Panc1 (cell line): ENCODE measurements around the gene ZFAND3. TPM values are rescaled to one million over a fixed set of nuclear protein-coding genes. Genes with fewer than 3 reads are reported as not detected.

ENCODE experiments used
- ATAC-seq: fragments of 200-7000 bp; cut with Tn5 transposase; 2 replicates; pipeline ENCODE4 v1.9.1; 2020; ENCODE audit warnings: mild to moderate bottlenecking, moderate library complexity
- BruUV-seq: library from RNA; stranded (reverse); fragments of 400-500 nt; replicated peaks from 2 replicates; lab custom pipeline; 2021; lab: Mats Ljungman, UMichigan
- CTCF ChIA-PET: fragments of 300-600 bp; sonication (Branson Sonifier 250); formaldehyde crosslinking; loops from one replicate; lab custom pipeline; 2022; ENCODE audit warnings: antibody characterized with exemption; lab: Charles Lee
- POLR2A ChIA-PET: fragments of 300-600 bp; sonication (Branson Sonifier 250); formaldehyde crosslinking; loops from one replicate; lab custom pipeline; 2022; ENCODE audit warnings: antibody characterized with exemption; lab: Charles Lee
- DNase-seq: peaks from one replicate; pipeline ENCODE4 v3.0.0-alpha.2; 2010; ENCODE audit warnings: low read depth, low spot score
- H3K27ac ChIP-seq: 2 replicates; pipeline ENCODE4 v1.5.1; 2011; ENCODE audit warnings: mild to moderate bottlenecking, low read length, inconsistent platforms
- H3K27me3 ChIP-seq: fragments of 200-500 bp; sonication (Bioruptor generic); 2 replicates; pipeline ENCODE4 v1.6.0; 2014; ENCODE audit warnings: low read length, inconsistent platforms; ENCODE audit not compliant: control insufficient read depth, insufficient read depth
- H3K36me3 ChIP-seq: fragments of 200-500 bp; sonication (Bioruptor generic); 2 replicates; pipeline ENCODE4 v1.5.1; 2014; ENCODE audit warnings: inconsistent platforms, mild to moderate bottlenecking, low read length, moderate library complexity; ENCODE audit not compliant: control insufficient read depth, insufficient read depth
- H3K4me1 ChIP-seq: 2 replicates; pipeline ENCODE4 v1.5.1; 2011; ENCODE audit warnings: inconsistent platforms, mild to moderate bottlenecking, low read length, moderate library complexity; ENCODE audit not compliant: control insufficient read depth, insufficient read depth
- H3K4me3 ChIP-seq, 2 experiments: 2 replicates each; pipeline ENCODE4 v1.5.1; 2011 to 2012; ENCODE audit warnings: low read depth in 2 of 2, low read length in 2 of 2, mild to moderate bottlenecking in 2 of 2, inconsistent platforms in 1 of 2, moderate library complexity in 1 of 2
- H3K9me3 ChIP-seq: fragments of 200-500 bp; sonication (Bioruptor generic); 2 replicates; pipeline ENCODE4 v1.5.1; 2014; ENCODE audit warnings: low read depth, mild to moderate bottlenecking, inconsistent platforms, low read length, moderate library complexity; ENCODE audit not compliant: control insufficient read depth, insufficient read depth
- POLR2AphosphoS5 ChIP-seq: IDR thresholded peaks from 2 replicates; pipeline ENCODE4 v1.6.1; 2012; ENCODE audit warnings: mild to moderate bottlenecking, low read depth, low read length, moderate library complexity
- SIN3A ChIP-seq: IDR thresholded peaks from 2 replicates; pipeline ENCODE4 v1.6.1; 2012; ENCODE audit warnings: low read depth, mild to moderate bottlenecking, low read length, moderate library complexity, borderline replicate concordance; ENCODE audit not compliant: insufficient read depth
- TCF7L2 ChIP-seq: IDR thresholded peaks from 2 replicates; pipeline ENCODE4 v1.6.1; 2011; ENCODE audit warnings: mild to moderate bottlenecking, low read depth, low read length, inconsistent platforms
- in situ Hi-C: cut with HindIII; loops from 2 replicates; pipeline ENCODE4 v1.10.0; 2016; ENCODE audit warnings: low sequenced_read_pairs, low pct_unique_long_range_greater_than_20kb
- intact Hi-C: fragments of 100-400 bp; cut with micrococcal nuclease; formaldehyde crosslinking; loops from one replicate; pipeline ENCODE4 v1.10.0; 2022; ENCODE audit not compliant: unreplicated experiment
- total RNA-seq: library from RNA; stranded (reverse); gene quantifications from one replicate; pipeline ENCODE4 v1.2.1, GENCODE V29; 2021; ENCODE audit not compliant: unreplicated experiment
- TF ChIP-seq, protein P1 (sequence below), 2 experiments: IDR thresholded peaks; 2 replicates each; pipeline ENCODE4 v1.6.1; 2011 to 2012; ENCODE audit warnings: low read depth in 2 of 2, control low read depth in 1 of 2, low read length in 1 of 2, mild to moderate bottlenecking in 1 of 2, moderate library complexity in 1 of 2; ENCODE audit not compliant: insufficient read depth in 1 of 2
- TF ChIP-seq, protein P2 (sequence below): fragments of 450-650 bp; IDR thresholded peaks from 2 replicates; pipeline ENCODE4 v1.5.1; 2017; ENCODE audit warnings: mild to moderate bottlenecking

ZFAND3 gene
- total RNA-seq, 1 experiment from 2014 or later, result 95.9 TPM

DNA sequence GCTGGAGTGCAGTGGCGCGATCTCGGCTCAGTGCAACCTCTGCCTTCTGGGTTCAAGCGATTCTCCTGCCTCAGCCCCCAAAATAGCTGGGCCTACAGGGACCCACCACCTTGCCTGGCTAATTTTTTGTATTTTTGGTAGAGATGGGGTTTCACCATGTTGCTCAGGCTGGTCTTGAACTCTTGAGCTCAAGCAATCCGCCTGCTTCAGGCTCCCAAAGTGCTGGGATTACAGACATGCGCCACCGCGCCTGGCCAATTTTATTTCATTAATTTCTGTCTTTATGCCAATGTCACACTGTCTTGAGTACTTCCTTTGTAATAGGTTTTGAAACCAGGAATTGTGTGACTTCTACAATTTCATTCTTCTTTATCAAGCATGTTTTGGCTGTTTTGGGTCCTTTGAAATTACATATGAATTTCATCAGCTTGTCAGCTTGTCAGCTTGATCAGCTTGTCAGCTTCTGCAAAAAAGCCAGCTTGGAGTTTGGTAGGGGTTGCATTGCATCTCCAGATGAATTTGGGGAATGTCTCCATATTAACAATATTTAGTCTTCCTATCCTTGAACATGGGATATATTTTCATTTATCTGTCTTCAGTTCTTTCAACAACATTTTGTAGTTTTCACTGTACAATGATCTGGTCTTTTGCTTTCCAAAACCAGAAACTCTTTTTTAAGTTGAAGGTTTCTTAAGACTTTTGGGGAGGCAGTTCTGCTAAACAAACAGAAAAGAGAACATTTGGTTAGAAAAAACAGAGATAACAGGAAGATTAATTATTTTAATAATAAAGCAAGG is 20.8 kb downstream of the ZFAND3 start:
- H3K4me3 ChIP-seq, result no peak overlapping the region
- no peaks in the 10 kb centered on the region for H3K27me3 ChIP-seq
- intact Hi-C loops (no loop called here), in situ Hi-C loops (no loop called here)
- no peak for TF ChIP-seq POLR2AphosphoS5
- TF ChIP-seq SIN3A, result no peak
- no peaks in the 10 kb centered on the region for H3K36me3 ChIP-seq
- POLR2A ChIA-PET, result no interaction called here
- BruUV-seq, result no TSS peak
- peaks cover 11% of the 10 kb centered on the region for H3K4me1 ChIP-seq
- no peaks in the 10 kb centered on the region for H3K9me3 ChIP-seq
- ATAC-seq, result no peak
- peak overlapping the region; percentile 3; the same call in 1 of the 2 replicates for H3K27ac ChIP-seq
- CTCF ChIA-PET, result no interaction called here
- no peak for DNase-seq

DNA sequence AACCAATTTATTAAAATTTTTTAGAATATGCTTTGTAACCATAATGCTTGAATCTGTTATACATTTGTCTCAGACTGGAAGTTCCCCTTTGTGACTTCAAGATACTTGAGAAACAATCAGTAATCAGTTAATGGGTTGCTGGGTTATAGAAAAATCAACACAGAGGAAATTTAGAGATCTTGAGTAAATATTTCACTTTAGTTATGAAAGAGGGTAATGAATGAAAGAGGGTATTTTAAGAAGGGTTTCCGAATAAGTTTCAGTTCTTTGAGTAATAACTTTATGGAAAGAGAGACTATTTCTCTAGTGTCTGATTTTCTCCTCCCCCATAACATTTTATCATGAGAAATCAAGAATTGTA is 21.4 kb downstream of the ZFAND3 start:
- TF ChIP-seq POLR2AphosphoS5, result no peak
- no peak for TF ChIP-seq TCF7L2
- TF ChIP-seq, protein P1, sequence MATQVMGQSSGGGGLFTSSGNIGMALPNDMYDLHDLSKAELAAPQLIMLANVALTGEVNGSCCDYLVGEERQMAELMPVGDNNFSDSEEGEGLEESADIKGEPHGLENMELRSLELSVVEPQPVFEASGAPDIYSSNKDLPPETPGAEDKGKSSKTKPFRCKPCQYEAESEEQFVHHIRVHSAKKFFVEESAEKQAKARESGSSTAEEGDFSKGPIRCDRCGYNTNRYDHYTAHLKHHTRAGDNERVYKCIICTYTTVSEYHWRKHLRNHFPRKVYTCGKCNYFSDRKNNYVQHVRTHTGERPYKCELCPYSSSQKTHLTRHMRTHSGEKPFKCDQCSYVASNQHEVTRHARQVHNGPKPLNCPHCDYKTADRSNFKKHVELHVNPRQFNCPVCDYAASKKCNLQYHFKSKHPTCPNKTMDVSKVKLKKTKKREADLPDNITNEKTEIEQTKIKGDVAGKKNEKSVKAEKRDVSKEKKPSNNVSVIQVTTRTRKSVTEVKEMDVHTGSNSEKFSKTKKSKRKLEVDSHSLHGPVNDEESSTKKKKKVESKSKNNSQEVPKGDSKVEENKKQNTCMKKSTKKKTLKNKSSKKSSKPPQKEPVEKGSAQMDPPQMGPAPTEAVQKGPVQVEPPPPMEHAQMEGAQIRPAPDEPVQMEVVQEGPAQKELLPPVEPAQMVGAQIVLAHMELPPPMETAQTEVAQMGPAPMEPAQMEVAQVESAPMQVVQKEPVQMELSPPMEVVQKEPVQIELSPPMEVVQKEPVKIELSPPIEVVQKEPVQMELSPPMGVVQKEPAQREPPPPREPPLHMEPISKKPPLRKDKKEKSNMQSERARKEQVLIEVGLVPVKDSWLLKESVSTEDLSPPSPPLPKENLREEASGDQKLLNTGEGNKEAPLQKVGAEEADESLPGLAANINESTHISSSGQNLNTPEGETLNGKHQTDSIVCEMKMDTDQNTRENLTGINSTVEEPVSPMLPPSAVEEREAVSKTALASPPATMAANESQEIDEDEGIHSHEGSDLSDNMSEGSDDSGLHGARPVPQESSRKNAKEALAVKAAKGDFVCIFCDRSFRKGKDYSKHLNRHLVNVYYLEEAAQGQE (IDR thresholded peaks at IDR 0.05; ENCODE audit: insufficient read depth in 1 of 2, low read depth in 2 of 2, low read length in 1 of 2), result no peak
- TF ChIP-seq, protein P2, sequence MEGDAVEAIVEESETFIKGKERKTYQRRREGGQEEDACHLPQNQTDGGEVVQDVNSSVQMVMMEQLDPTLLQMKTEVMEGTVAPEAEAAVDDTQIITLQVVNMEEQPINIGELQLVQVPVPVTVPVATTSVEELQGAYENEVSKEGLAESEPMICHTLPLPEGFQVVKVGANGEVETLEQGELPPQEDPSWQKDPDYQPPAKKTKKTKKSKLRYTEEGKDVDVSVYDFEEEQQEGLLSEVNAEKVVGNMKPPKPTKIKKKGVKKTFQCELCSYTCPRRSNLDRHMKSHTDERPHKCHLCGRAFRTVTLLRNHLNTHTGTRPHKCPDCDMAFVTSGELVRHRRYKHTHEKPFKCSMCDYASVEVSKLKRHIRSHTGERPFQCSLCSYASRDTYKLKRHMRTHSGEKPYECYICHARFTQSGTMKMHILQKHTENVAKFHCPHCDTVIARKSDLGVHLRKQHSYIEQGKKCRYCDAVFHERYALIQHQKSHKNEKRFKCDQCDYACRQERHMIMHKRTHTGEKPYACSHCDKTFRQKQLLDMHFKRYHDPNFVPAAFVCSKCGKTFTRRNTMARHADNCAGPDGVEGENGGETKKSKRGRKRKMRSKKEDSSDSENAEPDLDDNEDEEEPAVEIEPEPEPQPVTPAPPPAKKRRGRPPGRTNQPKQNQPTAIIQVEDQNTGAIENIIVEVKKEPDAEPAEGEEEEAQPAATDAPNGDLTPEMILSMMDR, result no peak
- no peak for TF ChIP-seq SIN3A
- intact Hi-C loops, result no loop called here
- ATAC-seq, result no peak
- Histone ChIP-seq H3K27me3 (no peaks in the 10 kb centered on the region), H3K36me3 (no peaks in the 10 kb centered on the region), H3K27ac (no peak overlapping the region; the same call in 1 of the 2 replicates), H3K4me1 (peaks cover 14% of the 10 kb centered on the region), H3K9me3 (no peaks in the 10 kb centered on the region), H3K4me3 (no peak overlapping the region)
- BruUV-seq, result TSS peak; percentile 4
- in situ Hi-C loops, result no loop called here
- no peak for DNase-seq
- ChIA-PET POLR2A (no interaction called here), CTCF (no interaction called here)
